ENCODE measurements around the gene CASTOR2.
"Not testable (repeated sequence)": the region's sequence is repeated elsewhere in the genome, so short reads cannot be mapped to it uniquely, and the experiment has no call there.

CASTOR2 gene

DNA sequence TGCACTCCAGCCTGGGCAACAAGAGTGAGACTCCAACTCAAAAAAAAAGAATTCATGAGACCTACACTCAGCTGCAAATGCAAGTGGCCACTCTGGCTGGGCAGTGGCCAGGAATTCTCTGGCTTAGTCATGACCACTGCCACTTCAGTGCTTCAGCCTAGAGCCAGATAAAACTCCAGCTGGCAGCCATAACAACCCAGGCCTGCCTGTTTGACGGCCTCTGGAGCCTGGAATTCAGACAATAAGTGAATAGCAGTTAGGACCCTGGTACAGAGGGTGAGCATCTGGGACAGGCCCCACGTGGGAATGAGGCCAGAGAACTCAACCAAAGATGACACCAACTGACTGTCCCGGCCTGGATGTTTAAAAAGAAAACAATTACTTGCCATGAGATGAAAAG is 90.2 kb downstream of the CASTOR2 start:
- no peak for DNase-seq (ENCODE audit: low spot score)

GRCh38 chr7:75055155-75055554 is 90.7 kb downstream of the CASTOR2 start:
- no peak for DNase-seq (ENCODE audit: low spot score)

GRCh38 chr7:75055830-75056772 is 91.6 kb downstream of the CASTOR2 start:
- no peak for DNase-seq (ENCODE audit: low spot score)

- DNase-seq (ENCODE audit: low spot score), result no peak
Measured at GRCh38 chr7:75058406-75058805, 93.9 kb downstream of the CASTOR2 start.

- DNase-seq (ENCODE audit: low spot score), result no peak
Measured at GRCh38 chr7:75064291-75064690, 99.8 kb downstream of the CASTOR2 start.

DNA sequence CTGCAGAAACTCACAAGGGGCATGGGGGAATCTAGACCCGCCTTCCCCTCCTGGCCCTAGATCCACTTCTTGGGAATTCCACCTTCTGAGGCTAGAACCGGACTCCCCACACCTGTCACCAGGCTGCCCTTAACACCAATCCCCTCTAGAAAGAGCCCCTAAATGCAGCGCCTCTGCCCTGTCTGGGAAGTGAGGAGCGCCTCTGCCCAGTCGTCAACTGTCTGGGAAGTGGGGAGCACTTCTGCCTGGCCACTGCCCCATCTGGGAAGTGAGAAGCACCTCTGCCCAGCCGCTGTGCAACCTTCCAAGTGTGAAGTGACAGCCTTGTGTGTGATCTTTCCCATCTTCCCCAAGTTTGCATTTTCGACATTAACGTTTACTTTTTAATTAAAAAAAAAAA is 100.3 kb downstream of the CASTOR2 start:
- DNase-seq (ENCODE audit: low spot score), result no peak

- DNase-seq (ENCODE audit: low spot score), result no peak
Measured at GRCh38 chr7:75066521-75066920, 102.0 kb downstream of the CASTOR2 start.

DNA sequence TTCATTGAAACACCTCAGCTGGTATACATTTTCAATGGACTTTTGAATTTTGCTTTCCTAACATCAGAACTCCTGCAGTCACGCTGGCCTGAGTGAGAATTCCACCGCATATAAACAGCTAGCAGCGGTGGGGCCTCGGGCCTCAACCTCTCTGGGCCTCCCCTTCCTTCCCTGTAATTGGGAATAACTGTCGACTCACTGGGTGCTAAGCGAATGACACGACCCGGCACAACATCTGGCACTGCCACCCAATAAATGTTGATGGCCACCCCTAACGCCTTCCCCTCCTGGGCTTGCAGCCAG is 108.4 kb downstream of the CASTOR2 start:
- DNase-seq (ENCODE audit: low spot score), result no peak

DNA sequence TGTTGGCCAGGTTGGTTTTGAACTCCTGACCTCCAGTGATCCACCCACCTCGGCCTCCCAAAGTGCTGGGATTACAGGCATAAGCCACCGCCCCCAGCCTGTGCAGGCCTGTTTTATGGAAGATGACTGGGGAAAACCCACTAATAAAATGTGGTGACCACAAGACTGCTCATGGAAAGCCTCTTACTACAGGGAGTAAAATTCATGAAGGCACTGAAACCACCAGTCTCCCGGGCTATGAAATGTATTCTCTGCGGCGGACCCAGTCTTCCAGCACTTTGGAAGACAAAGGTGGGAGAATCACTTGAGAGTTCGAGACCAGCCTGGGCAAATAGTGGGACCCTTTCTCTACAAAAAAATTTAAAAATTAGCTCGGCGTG is 109.7 kb downstream of the CASTOR2 start:
- not testable (repeated sequence) for DNase-seq (ENCODE audit: low spot score)

Data from CD4-positive, alpha-beta T cell treated with Interleukin-6 at 100 ng/mL for 8 hours (primary cell).